GM19467 (cell line): Measurements from ENCODE around the gene INO80.

Experiments used
- ATAC-seq: cut with Tn5 transposase; IDR thresholded peaks from one replicate; pipeline ENCODE4 v1.9.1; 2021; ENCODE audit warnings: mild to moderate bottlenecking, moderate library complexity; ENCODE audit not compliant: unreplicated experiment

The INO80 gene

GRCh38 chr15:40951764-40952163 lies 164.3 kb downstream of the INO80 start:
- ATAC-seq, result no peak

GRCh38 chr15:40949756-40950207 lies 166.3 kb downstream of the INO80 start:
- ATAC-seq, result no peak

GRCh38 chr15:40948706-40949473 lies 167.2 kb downstream of the INO80 start:
- no peak for ATAC-seq

- ATAC-seq, result no peak
Measured at GRCh38 chr15:40944510-40945296, 171.4 kb downstream of the INO80 start.

- ATAC-seq, result no peak
Measured at GRCh38 chr15:40943764-40944365, 172.2 kb downstream of the INO80 start.

GRCh38 chr15:40942878-40943277 lies 173.2 kb downstream of the INO80 start:
- ATAC-seq, result no peak

- ATAC-seq, result no peak
Measured at GRCh38 chr15:40942337-40942854, 173.7 kb downstream of the INO80 start.

GRCh38 chr15:40941528-40942336 lies 174.3 kb downstream of the INO80 start:
- peak; percentile 61 for ATAC-seq

GRCh38 chr15:40941068-40941527 lies 175.0 kb downstream of the INO80 start:
- no peak for ATAC-seq

- no peak for ATAC-seq
Measured at GRCh38 chr15:40940296-40940801, 175.7 kb downstream of the INO80 start.

- ATAC-seq, result no peak
Measured at GRCh38 chr15:40938536-40938870, 177.6 kb downstream of the INO80 start.

GRCh38 chr15:40937762-40938535 lies 178.1 kb downstream of the INO80 start:
- ATAC-seq, result no peak

GRCh38 chr15:40936709-40937666 lies 179.1 kb downstream of the INO80 start:
- ATAC-seq, result no peak

- no peak for ATAC-seq
Measured at GRCh38 chr15:40936234-40936708, 179.8 kb downstream of the INO80 start.

- ATAC-seq, result no peak
Measured at GRCh38 chr15:40934457-40934856, 181.6 kb downstream of the INO80 start.

- ATAC-seq, result no peak
Measured at GRCh38 chr15:40933517-40933902, 182.6 kb downstream of the INO80 start.

GRCh38 chr15:40932649-40933516 lies 183.2 kb downstream of the INO80 start:
- no peak for ATAC-seq
